Stimulated activated CD8-positive, alpha-beta memory T cell treated with anti-CD3 and anti-CD28 coated beads, Interleukin-12 subunit alpha, Interleukin-12 subunit beta, amount 100 ng/mL, for 1 hour (primary cell): Measurements from ENCODE around the gene TEX48.

ENCODE experiments used
- DNase-seq: peaks from one replicate; pipeline ENCODE4 v3.0.0-alpha.2; 2020; ENCODE audit warnings: low read depth

The TEX48 gene

DNA sequence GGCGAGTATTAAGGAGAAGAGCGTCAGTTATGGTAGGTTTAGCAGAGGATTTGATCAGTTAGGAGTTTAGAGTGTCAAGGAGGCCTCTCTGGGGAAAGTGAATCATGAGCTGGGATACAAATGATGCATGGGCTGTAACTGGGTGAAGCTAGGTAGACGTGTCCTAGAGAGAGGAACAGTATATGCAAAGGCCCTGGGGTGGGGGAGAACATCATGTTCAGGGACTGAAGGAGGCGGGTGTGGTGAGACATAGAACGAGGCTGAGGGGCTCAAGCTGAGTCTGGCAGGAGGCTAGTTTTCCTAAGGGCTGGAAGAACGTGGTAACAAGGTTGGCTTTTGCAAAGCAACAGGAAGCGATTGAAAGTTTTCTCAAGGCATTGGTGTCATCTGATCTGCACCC lies 60.4 kb downstream of the TEX48 start:
- no peak for DNase-seq

DNA sequence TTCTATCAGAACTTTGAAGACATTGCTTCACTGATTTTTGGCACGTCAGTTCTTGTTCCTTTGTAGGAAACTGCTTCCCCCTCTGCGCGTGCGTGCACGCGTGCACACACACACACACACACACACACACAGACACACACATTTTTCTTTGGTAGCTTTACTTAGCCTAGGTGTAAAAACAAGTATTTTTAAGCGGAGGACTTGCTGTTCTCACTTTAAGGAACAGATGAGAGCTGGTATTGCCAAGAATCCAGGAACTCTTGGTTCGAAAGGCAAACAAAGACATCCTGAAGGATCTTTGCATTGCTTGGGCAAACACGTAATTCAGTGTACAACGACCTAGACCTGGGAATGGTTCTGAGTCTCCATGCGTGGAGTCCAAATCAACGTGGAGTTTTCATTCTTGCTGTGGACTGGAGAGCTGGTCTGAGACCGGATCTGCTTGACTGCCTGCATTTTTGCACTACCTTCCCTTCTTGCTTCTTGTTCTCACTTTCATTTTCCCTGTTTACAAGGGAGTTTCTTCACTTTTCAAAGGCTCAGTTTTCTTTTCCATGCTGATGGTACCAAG lies 62.7 kb downstream of the TEX48 start:
- no peak for DNase-seq

DNA sequence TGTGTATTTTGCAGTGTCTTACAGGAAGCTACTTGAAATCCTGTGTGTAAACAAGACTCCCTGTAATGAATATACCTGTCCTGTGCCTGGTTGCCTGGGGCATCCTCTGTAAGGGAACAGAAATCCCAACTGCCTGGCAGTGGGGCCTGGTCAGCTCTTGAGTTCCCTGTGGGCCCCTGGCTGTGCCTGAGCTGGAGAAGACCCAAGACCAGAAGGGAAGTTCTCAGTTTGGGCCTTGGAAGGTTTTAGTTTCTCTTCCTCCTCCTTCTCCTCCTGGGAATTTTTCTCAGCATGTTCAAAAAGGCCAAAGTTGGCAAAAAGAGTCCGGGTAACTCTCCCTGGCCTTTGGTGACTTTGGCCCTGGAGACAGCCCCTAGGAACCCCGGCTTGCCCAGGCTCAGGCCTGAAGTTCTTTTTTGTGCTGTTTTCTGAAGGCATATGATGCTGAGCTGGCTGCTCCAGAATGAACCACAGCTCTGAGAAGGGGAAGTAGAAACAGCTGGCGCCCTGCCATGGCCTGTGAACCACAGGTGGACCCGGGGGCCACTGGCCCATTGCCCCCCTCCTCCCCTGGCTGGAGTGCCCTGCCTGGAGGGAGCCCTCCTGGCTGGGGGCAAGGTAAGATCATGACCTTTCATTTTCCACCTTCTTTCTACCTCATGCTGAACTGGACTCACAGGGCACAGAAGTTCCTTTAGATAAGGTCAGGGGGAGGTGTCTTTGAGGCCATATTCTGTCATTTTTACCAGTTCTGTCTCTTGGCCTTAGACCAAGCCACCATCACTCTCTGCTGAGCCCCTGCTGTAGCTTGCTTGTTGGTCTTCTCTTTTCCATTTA lies 65.1 kb downstream of the TEX48 start:
- DNase-seq, result no peak
